Stromal cell of bone marrow (primary cell): Measurements from ENCODE around the gene TRPT1.
A peak's percentile ranks its signal among the peaks of the same experiment; 100 is the strongest.

Source experiments
- DNase-seq: peaks from one replicate; pipeline ENCODE4 v3.0.0-alpha.2; 2012; ENCODE audit warnings: low read depth

Gene TRPT1

GRCh38 chr11:64225608-64226506 lies at the start of gene TRPT1, which contains the start of gene NUDT22:
TSS of gene TRPT1 (minus strand) at chr11:64226186. CDS start at chr11:64225860, 326 bp downstream.
TSS of gene NUDT22 (plus strand) at chr11:64226274. CDS start at chr11:64226653, 379 bp downstream.
- DNase-seq = peak; percentile 67

GRCh38 chr11:64275031-64275800 lies 49.2 kb upstream of the TRPT1 start:
- no peak for DNase-seq

- peak; percentile 100 for DNase-seq
Measured at GRCh38 chr11:64269540-64270220, 43.7 kb upstream of the TRPT1 start.

- DNase-seq = no peak
Measured at GRCh38 chr11:64268893-64269539, 43.0 kb upstream of the TRPT1 start.

GRCh38 chr11:64268025-64268892 lies 42.3 kb upstream of the TRPT1 start:
- DNase-seq = no peak

GRCh38 chr11:64267207-64267945 lies 41.4 kb upstream of the TRPT1 start:
- DNase-seq = no peak

GRCh38 chr11:64266339-64266738 lies 40.4 kb upstream of the TRPT1 start:
- DNase-seq = no peak

GRCh38 chr11:64265176-64266160 lies 39.5 kb upstream of the TRPT1 start:
- no peak for DNase-seq

- DNase-seq = no peak
Measured at GRCh38 chr11:64264371-64264852, 38.4 kb upstream of the TRPT1 start.

GRCh38 chr11:64263947-64264317 lies 37.9 kb upstream of the TRPT1 start:
- no peak for DNase-seq

GRCh38 chr11:64263021-64263946 lies 37.3 kb upstream of the TRPT1 start:
- DNase-seq = no peak

- DNase-seq = no peak
Measured at GRCh38 chr11:64262271-64263002, 36.5 kb upstream of the TRPT1 start.

- DNase-seq = no peak
Measured at GRCh38 chr11:64261556-64262080, 35.6 kb upstream of the TRPT1 start.

- DNase-seq = no peak
Measured at GRCh38 chr11:64260147-64260708, 34.2 kb upstream of the TRPT1 start.

GRCh38 chr11:64259533-64260067 lies 33.6 kb upstream of the TRPT1 start:
- no peak for DNase-seq

- no peak for DNase-seq
Measured at GRCh38 chr11:64258946-64259532, 33.1 kb upstream of the TRPT1 start.
